HG03460 (cell line): ENCODE measurements around the gene NCOA5.

Source experiments
- ATAC-seq: cut with Tn5 transposase; IDR thresholded peaks from one replicate; pipeline ENCODE4 v1.9.1; 2021; ENCODE audit not compliant: unreplicated experiment

NCOA5 gene

DNA sequence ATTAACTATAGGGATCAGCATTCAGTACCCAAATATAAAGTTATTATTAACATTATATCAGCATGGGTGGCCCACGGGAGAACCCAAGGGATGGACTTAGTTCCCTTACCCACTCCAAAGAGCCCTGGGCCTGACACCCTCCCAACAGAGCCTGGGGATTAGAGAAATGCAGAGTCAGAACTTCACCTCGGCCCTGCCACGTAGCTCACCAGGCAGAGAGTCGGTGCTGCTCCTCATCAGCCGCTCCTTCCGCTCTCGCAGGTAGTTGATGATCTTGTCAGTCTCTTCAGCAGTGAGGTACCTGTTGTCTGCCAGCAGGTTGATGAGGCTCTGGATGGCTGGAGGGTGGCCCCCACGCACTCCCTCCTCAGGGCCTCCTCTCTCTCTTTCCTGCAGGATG lies 26.6 kb downstream of the NCOA5 start:
- no peak for ATAC-seq

DNA sequence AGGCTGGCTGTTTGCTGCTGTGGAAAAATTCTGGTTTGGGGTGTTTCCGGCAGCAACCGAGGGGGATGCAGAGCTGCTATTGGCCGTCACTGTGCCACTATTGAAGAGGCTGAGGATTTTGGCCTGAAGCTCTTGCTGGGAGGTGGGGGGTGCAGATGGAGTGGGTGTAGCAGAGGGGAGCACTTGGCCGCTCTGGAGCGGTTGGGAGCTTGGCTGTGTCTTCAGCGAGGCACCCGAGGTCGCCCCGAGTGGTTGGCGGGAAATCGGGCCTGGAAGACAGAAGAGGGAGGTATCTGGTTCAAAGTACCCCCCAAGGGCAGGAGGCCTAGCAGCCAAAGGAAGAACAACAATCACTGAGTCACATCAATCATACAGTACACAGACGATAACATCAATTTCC lies 27.1 kb downstream of the NCOA5 start:
- no peak for ATAC-seq

- no peak for ATAC-seq
Measured at GRCh38 chr20:46062151-46062550, 27.6 kb downstream of the NCOA5 start.

- no peak for ATAC-seq
Measured at GRCh38 chr20:46060975-46061374, 28.8 kb downstream of the NCOA5 start.

- no peak for ATAC-seq
Measured at GRCh38 chr20:46060301-46060881, 29.4 kb downstream of the NCOA5 start.

DNA sequence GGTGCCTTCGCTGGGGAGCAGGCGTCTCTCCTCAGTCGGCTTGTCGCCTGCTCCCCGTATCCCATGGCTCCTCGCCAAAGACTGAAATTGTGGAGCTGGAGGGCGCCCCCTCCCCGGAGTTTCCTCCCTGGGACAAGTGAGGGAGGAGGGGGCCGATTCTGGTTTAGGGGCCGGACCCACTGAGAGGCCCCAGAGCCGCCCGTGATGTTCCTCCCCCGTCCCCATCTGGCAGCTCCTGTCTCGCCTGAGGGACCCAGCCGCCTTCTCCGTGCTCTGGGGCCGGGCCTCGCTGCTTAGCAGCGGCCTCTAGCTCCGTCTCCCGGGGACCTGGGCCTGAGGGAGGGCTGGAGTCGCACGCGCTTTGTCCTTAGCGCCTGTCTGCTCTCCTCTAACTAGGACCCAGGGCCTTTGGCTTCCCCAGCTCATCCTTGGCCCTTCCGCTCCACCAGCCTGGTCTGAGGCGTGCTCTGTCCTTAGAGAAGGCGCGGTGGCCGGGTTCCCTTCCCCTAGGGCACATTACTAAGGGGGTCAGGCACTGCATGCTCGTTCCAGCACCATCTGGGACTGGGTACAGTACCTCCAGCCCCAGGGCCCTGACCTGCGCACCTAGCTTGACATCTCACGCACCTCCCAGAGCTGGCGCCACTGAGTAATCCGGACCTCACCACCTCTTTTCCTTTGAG lies 31.0 kb downstream of the NCOA5 start:
- no peak for ATAC-seq

GRCh38 chr20:46057856-46058598 lies 31.7 kb downstream of the NCOA5 start:
- no peak for ATAC-seq

DNA sequence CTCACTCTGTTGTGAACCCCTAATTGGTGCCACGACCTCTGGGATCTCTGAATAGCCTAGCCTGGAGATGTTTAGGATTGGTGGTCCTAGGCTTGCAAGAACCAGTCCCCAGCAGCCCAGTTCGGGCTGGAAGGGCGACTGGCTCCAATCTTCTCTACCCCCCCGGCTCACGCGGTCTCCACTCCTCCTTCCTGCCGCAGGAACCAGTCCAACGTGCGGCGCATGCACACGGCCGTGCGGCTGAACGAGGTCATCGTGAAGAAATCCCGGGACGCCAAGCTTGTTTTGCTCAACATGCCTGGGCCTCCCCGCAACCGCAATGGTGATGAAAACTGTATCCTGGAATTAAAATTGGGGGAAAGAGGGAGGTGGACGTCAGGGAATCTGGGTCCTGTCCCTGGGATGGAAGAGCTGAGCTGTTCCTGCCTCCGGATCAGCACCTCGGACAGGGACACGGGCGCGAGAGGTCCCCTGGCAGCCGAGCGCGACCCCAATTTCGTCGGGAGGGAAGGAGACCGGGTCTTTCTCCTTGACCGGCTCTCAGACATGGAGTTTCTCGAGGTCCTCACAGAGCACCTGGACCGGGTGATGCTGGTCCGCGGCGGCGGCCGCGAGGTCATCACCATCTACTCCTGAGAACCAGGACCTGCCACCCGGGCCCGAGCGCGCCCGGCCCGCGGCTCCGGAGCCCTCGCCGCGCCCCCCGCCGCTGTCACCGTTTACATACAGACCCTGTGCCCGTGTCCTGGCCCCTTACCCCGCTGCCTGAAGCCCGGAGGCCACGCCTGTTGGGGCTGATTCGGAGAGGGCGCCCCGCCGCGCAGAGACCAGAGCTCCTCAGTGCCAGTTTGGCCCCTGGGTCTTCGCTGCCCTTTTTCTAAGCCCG lies 32.5 kb downstream of the NCOA5 start:
- ATAC-seq, result no peak

GRCh38 chr20:46056027-46056833 lies 33.5 kb downstream of the NCOA5 start:
- ATAC-seq, result no peak

- no peak for ATAC-seq
Measured at GRCh38 chr20:46055269-46055668, 34.5 kb downstream of the NCOA5 start.

DNA sequence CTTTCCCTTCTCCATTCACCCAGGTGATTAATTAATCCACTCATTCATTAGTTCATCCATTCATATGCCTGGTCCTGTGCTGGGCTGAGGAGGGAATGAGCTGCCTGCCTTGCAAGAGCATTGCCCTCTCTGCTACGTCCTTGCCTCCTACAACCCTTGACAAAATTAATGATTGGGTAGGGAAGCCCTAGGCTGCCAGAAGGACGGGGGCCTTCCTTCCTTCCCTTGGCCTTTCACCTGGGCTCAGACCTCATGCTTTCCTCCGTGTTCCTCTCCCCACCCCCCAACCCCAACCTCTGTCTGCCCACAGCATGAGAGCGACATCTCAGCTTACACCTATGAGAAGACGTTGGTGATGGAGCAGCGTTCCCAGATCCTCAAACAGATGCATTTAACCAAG lies 35.2 kb downstream of the NCOA5 start:
- ATAC-seq, result no peak

DNA sequence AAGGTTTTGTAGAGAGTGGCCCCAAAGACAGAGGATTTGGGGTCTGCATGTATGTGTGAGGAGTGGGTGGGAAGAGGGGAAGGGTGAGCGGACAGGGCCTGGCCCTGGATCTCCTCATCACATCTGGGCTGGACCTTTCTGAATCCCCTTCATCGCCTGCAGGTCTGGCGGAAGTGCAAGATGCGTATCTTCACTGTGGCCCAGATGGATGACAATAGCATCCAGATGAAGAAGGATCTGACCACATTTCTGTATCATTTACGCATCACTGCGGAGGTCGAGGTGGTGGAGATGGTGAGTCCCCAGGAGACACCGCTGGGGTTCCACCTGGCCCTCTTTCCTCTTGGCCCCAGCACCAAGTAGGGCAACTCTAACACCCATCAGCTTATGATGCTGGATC lies 36.3 kb downstream of the NCOA5 start:
- ATAC-seq, result no peak

GRCh38 chr20:46051556-46052308 lies 38.0 kb downstream of the NCOA5 start:
- no peak for ATAC-seq

DNA sequence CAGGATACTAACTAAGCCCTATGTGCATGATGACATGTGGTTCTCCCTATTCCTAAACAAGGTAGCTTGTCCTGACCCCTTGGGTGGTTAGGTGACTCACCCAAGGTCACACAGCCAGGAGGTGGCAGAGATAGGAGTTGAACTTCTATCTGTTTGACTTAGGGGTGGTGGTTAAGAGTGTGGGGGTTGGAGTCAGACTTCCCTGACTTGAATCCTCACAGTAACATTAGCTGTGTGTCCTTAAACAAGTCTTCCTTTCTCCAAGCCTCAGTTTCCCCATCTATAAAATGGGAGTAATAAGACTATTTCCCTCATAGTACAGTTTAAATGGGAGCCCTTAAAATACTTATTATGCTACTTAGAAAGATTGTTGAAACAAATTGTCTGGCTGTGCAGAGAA lies 38.9 kb downstream of the NCOA5 start:
- ATAC-seq, result no peak

GRCh38 chr20:46050444-46050843 lies 39.3 kb downstream of the NCOA5 start:
- ATAC-seq, result no peak

- ATAC-seq, result no peak
Measured at GRCh38 chr20:46049815-46050214, 39.9 kb downstream of the NCOA5 start.

GRCh38 chr20:46049190-46049589 lies 40.6 kb downstream of the NCOA5 start:
- no peak for ATAC-seq

- ATAC-seq, result no peak
Measured at GRCh38 chr20:46047821-46048220, 41.9 kb downstream of the NCOA5 start.

DNA sequence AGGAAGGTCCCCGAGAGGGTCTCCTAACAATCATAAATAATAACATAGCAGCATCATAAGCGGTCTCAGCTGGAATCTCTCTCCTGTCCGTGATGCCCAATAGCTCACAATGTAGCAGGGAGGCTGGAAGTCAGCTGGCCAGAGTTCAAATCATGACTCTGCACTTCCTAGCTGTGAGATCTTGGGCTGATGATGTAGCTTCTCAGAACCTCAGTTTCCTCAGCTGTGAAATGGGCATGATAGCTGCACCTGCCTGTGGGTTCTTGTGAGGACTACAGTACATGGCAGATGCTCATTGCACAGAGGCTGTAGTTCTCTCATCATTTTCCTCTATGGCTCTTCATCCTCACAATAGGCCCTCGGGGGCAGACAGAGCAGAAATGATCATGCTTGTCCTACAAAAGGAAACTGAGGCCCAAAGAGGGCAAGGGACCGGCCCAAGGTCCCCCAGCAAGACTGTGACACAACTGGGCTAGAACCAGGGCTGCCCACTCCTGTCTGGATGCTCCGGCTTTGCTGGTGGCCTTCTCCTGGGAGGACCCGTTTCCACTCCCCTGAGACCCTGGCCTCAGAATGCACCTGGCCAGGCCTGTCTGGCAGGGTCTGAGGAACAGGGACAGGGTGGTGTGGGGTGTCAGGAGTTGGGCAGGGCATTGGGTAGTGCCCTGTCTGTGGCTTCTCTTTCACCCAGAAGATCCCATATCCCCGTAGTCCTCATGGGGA lies 43.0 kb downstream of the NCOA5 start:
- no peak for ATAC-seq
